Measurements from ENCODE around the gene PTPRN2.

- TF ChIP-seq CTCF (conservative IDR thresholded peaks at IDR 0.05) (no peak), EZH2 (IDR thresholded peaks at IDR 0.05; ENCODE audit: low read depth) (no peak)
Measured at GRCh38 chr7:157606140-157606539, 981.5 kb downstream of the PTPRN2 start.

All from PC-9 (cell line).